ENCODE results near the gene HARS1. TPM values are rescaled to one million over a fixed set of nuclear protein-coding genes. Genes with fewer than 3 reads are reported as not detected.
"Not testable (repeated sequence)": the region's sequence is repeated elsewhere in the genome, so short reads cannot be mapped to it uniquely, and the experiment has no call there.

The HARS1 gene
- total and polyA plus RNA-seq, 4 experiments from 2014 or later, result 60.7 to 72.9 (median 67.1) TPM

DNA sequence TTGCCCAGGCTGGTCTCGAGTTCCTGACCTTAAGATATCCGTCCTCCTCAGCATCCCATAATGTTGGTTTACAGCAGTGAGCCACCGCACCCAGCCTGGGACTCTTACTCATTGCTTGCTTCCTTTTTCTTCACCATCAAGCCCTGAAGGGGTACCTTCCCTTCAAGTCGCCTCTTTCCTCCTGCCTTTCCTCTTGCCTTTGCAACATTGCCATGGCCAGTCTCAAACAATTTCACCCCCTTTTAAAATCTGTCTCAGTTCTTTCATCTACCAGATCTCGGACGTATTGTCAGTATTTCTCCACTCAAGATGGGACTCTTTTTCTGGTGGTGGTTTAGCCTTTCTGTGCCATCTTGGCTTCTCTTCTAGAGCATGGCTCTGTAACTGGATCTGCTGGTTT is 29.6 kb upstream of the HARS1 start:
- intact Hi-C loops (cut with micrococcal nuclease), result loop anchor here (1.0 to 2.0 kb wide), 3 partner anchors 347 to 476 kb away; no protein-coding TSS in a partner anchor
- not testable (repeated sequence) for H3K4me1 ChIP-seq (ENCODE audit: insufficient read depth, low read length); H3K27ac Mint-ChIP-seq; H3K4me3 ChIP-seq (ENCODE audit: low read length in 2 of 2); H3K36me3 Mint-ChIP-seq; H3K4me3 Mint-ChIP-seq; H3K9me3 ChIP-seq (ENCODE audit: control insufficient read depth in 1 of 2, low read length in 2 of 2); H3K27me3 ChIP-seq (ENCODE audit: insufficient read depth, low read length); H3K27me3 Mint-ChIP-seq; H3K27ac ChIP-seq (ENCODE audit: low read depth, low read length); H3K9me3 Mint-ChIP-seq; H3K36me3 ChIP-seq (ENCODE audit: insufficient read depth, low read length); DNase-seq; H3K4me1 Mint-ChIP-seq
- CTCF ChIA-PET (ENCODE audit: partially characterized antibody), result interaction anchor here (0.7 to 9.6 kb wide), 15 partner anchors 10 to 882 kb away, joined by 3 to 89 read pairs (median 5); partner anchors contain the start of genes IK, NDUFA2, SLC4A9 and SRA1
- POLR2A ChIA-PET (ENCODE audit: partially characterized antibody), result interaction anchor here (0.6 to 1.5 kb wide), 2 partner anchors 30 to 318 kb away, joined by 3 read pairs; partner anchors contain the start of genes HARS1 and HARS2

DNA sequence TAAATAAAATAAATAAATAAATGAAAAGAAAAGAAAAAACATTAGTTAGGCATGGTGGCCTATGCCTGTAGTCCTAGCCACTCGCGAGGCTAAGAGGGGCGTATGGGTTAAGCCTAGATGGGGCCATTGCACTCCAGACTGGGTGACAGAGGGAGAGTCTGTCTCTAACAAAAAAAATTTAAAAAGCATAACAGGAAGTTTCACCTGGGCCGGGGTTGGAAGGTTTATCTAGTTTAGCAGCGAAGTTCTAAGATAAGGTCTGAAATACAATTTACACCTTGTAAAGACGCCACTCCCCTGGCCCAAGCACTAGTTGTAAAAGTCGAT is 27.1 kb upstream of the HARS1 start:
- intact Hi-C loops (cut with micrococcal nuclease), result no loop called here
- Histone ChIP-seq H3K36me3 (ENCODE audit: insufficient read depth, low read length) (no peaks in the 10 kb centered on the region), H3K27ac (ENCODE audit: low read depth, low read length) (no peak overlapping the region), H3K27me3 (ENCODE audit: insufficient read depth, low read length) (no peaks in the 10 kb centered on the region), H3K4me3 (ENCODE audit: low read length in 2 of 2) (no peak overlapping the region), H3K4me1 (ENCODE audit: insufficient read depth, low read length) (no peaks in the 10 kb centered on the region), H3K9me3 (ENCODE audit: control insufficient read depth in 1 of 2, low read length in 2 of 2) (no peaks in the 10 kb centered on the region)
- H3K9me3 Mint-ChIP-seq, result no peaks in the 10 kb centered on the region
- H3K4me1 Mint-ChIP-seq, result peaks cover under 1 to 2% (median 1%) of the 10 kb centered on the region in 4 donors
- ChIA-PET POLR2A (ENCODE audit: partially characterized antibody) (interaction anchor here (1.7 kb wide), 1 partner anchor 171 kb away, joined by 3 read pairs; the partner anchor contains the start of gene EIF4EBP3), CTCF (ENCODE audit: partially characterized antibody) (interaction anchor here (0.6 to 9.6 kb wide), 10 partner anchors 8 to 368 kb away, joined by 3 to 89 read pairs (median 4); partner anchors contain the start of genes TMCO6 and WDR55)
- H3K36me3 Mint-ChIP-seq, result no peaks in the 10 kb centered on the region
- H3K4me3 Mint-ChIP-seq, result peak overlapping the region in 2 of 8 donors; percentile 5 to 63
- H3K27me3 Mint-ChIP-seq, result no peaks in the 10 kb centered on the region
- peak overlapping the region in 1 of 7 donors; percentile 46 for H3K27ac Mint-ChIP-seq
- no peak for DNase-seq

DNA sequence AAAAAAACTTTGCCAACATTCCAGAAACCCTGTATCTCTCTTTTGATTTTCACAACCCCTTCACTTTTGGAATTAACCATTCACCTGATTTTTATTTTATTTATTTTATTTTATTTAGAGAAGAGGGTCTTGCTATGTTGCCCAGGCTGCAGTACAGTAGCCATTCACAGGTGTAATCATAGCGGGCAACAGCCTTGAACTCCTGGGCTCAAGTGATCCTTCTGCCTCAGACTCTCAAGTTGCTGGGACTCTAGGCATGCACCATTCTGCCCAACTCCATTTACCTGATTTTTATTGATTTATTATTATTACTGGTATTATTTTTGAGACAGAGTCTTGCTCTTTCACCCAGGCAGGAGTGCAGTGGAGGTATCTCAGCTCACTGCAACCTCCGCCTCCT is 25.1 kb upstream of the HARS1 start:
- H3K27ac Mint-ChIP-seq; H3K4me3 ChIP-seq (ENCODE audit: low read length in 2 of 2); DNase-seq; H3K9me3 ChIP-seq (ENCODE audit: control insufficient read depth in 1 of 2, low read length in 2 of 2); H3K27me3 Mint-ChIP-seq; H3K4me1 ChIP-seq (ENCODE audit: insufficient read depth, low read length); H3K36me3 ChIP-seq (ENCODE audit: insufficient read depth, low read length); H3K36me3 Mint-ChIP-seq; intact Hi-C loops (cut with micrococcal nuclease); H3K27ac ChIP-seq (ENCODE audit: low read depth, low read length); H3K9me3 Mint-ChIP-seq; CTCF ChIA-PET (ENCODE audit: partially characterized antibody); POLR2A ChIA-PET (ENCODE audit: partially characterized antibody); H3K4me3 Mint-ChIP-seq; H3K27me3 ChIP-seq (ENCODE audit: insufficient read depth, low read length): not testable (repeated sequence)
- peaks cover 6 to 14% (median 11%) of the 10 kb centered on the region in 4 donors for H3K4me1 Mint-ChIP-seq

DNA sequence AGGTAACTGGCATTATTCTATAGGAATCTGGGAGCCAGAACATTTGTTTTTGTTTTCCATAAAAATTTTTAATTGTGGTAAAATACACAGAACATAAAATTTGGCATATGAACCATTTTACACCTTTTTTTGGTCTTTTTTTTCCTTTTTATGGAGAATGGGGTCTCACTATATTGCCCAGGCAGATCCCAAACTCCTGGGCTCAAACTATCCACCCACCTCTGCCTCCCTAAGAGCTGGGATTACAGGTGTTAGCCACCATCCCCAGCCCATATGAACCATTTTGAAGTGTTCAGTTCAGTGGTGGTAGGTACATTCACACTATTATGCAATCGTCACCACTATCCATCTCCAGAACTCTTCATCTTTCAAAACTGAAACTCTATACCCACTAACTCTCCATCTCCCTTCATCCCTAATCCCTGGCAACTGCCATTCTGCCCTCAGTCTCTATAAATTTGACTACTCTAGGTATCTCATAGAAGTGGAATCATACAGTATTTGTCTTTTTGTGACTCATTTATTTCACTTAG is 22.5 kb upstream of the HARS1 start:
- Histone ChIP-seq H3K9me3 (ENCODE audit: control insufficient read depth in 1 of 2, low read length in 2 of 2) (no peaks in the 10 kb centered on the region), H3K27me3 (ENCODE audit: insufficient read depth, low read length) (no peaks in the 10 kb centered on the region), H3K27ac (ENCODE audit: low read depth, low read length) (no peak overlapping the region), H3K4me3 (ENCODE audit: low read length in 2 of 2) (no peak overlapping the region), H3K36me3 (ENCODE audit: insufficient read depth, low read length) (no peaks in the 10 kb centered on the region), H3K4me1 (ENCODE audit: insufficient read depth, low read length) (peaks cover 19% of the 10 kb centered on the region)
- H3K27me3 Mint-ChIP-seq, result peaks cover 0 to 8% of the 10 kb centered on the region in 2 donors
- CTCF ChIA-PET (ENCODE audit: partially characterized antibody), result no interaction called here
- peak overlapping the region in 1 of 7 donors; percentile 45 for H3K27ac Mint-ChIP-seq
- no peak overlapping the region for H3K4me3 Mint-ChIP-seq
- H3K4me1 Mint-ChIP-seq, result peaks cover 14 to 32% (median 22%) of the 10 kb centered on the region in 4 donors
- POLR2A ChIA-PET (ENCODE audit: partially characterized antibody), result interaction anchor here (5.2 kb wide), 1 partner anchor 12 kb away, joined by 63 read pairs; the partner anchor contains the start of gene ZMAT2
- H3K36me3 Mint-ChIP-seq, result peaks cover 0 to 14% of the 10 kb centered on the region in 2 donors
- peaks cover 0 to 9% (median 3%) of the 10 kb centered on the region in 8 donors for H3K9me3 Mint-ChIP-seq
- no peak for DNase-seq
- intact Hi-C loops (cut with micrococcal nuclease), result no loop called here

DNA sequence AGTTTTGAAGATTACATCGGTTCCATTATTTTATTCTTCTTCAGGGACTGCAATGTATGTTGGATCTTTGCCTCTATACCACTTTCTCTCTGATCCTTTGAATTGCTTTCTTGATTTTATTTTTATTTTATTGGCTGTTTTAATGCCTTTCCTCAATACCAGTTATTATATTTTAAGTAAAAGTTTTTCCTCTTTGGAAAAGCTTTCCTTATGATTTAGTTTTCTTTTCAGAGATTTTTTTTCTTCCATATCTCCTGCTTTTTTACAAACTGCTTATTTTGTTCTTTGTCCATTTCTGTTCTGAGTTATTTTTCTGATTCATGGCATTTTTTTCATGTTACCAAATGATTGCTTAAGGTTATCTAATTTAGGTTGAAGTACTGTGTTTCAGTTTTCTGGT is 20.6 kb upstream of the HARS1 start:
- H3K4me1 ChIP-seq (ENCODE audit: insufficient read depth, low read length), result peaks cover 19% of the 10 kb centered on the region
- CTCF ChIA-PET (ENCODE audit: partially characterized antibody), result interaction anchor here (1.0 to 2.6 kb wide), 13 partner anchors 9 to 353 kb away, joined by 3 to 23 read pairs (median 5); partner anchors contain the start of genes CD14, EIF4EBP3, IK and NDUFA2
- intact Hi-C loops (cut with micrococcal nuclease), result loop anchor here (1.0 to 2.0 kb wide), 7 partner anchors 11 to 537 kb away; partner anchors contain the start of genes ANKHD1, CYSTM1, HARS1 and HARS2
- no peaks in the 10 kb centered on the region for H3K36me3 ChIP-seq (ENCODE audit: insufficient read depth, low read length)
- H3K27ac Mint-ChIP-seq, result peak overlapping the region; percentile 91 to 100 (median 98)
- H3K4me3 Mint-ChIP-seq, result peak overlapping the region; percentile 53 to 100 (median 96)
- H3K36me3 Mint-ChIP-seq, result peaks cover 7 to 22% of the 10 kb centered on the region in 2 donors
- H3K27me3 Mint-ChIP-seq, result peaks cover 0 to 8% of the 10 kb centered on the region in 2 donors
- H3K4me3 ChIP-seq (ENCODE audit: low read length in 2 of 2), result no peak overlapping the region
- H3K27me3 ChIP-seq (ENCODE audit: insufficient read depth, low read length), result no peaks in the 10 kb centered on the region
- POLR2A ChIA-PET (ENCODE audit: partially characterized antibody), result interaction anchor here (0.9 to 5.2 kb wide), 18 partner anchors 8 to 1418 kb away, joined by 3 to 68 read pairs (median 10); partner anchors contain the start of genes ANKHD1, APBB3, CD14 and EIF4EBP3
- peak overlapping the region; percentile 82 for H3K27ac ChIP-seq (ENCODE audit: low read depth, low read length)
- no peak for DNase-seq
- H3K9me3 ChIP-seq (ENCODE audit: control insufficient read depth in 1 of 2, low read length in 2 of 2), result no peaks in the 10 kb centered on the region
- peaks cover 14 to 32% (median 22%) of the 10 kb centered on the region in 4 donors for H3K4me1 Mint-ChIP-seq
- peaks cover 0 to 9% (median 3%) of the 10 kb centered on the region in 8 donors for H3K9me3 Mint-ChIP-seq

DNA sequence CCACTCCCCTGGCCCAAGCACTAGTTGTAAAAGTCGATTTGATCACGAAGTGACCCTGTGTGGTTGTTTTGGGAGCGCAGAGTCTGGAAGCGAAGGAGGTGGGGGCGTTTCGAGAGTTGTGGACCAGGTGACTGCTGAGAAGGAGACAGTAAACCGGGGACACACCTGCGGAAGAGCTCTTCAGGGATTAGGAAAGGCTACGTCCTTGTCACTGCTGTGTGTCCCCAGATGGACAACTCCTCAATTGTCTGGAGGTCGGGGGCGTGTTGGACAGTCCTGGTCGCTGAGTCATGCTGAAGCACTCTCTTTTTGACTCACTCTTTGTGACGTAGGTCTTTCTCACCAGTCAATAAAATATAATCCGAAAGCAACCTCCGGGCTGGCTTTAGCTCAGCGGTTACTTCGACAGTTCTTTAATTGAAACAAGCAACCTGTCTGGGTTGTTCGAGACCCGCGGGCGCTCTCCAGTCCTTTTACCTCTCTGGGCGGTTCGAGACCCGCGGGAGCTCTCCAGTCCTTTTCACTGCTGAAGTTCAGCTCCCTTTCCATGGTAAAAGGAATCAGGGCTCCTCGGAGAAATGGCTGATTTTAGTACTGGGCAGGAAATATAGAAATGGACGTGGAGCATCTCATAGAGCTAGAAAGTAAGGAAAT is 19.9 kb upstream of the HARS1 start:
- H3K27me3 ChIP-seq (ENCODE audit: insufficient read depth, low read length), result no peaks in the 10 kb centered on the region
- Mint-ChIP-seq H3K4me3 (peak overlapping the region; percentile 96 to 100 (median 99)), H3K27ac (peak overlapping the region; percentile 97 to 100 (median 99)), H3K4me1 (peaks cover 15 to 32% (median 23%) of the 10 kb centered on the region in 4 donors), H3K27me3 (peaks cover 0 to 8% of the 10 kb centered on the region in 2 donors), H3K9me3 (peaks cover 0 to 9% (median 3%) of the 10 kb centered on the region in 8 donors), H3K36me3 (peaks cover 13 to 28% of the 10 kb centered on the region in 2 donors)
- CTCF ChIA-PET (ENCODE audit: partially characterized antibody), result interaction anchor here (1.1 to 2.6 kb wide), 17 partner anchors 10 to 609 kb away, joined by 3 to 23 read pairs (median 4); partner anchors contain the start of genes CD14, EIF4EBP3, IK and NDUFA2
- POLR2A ChIA-PET (ENCODE audit: partially characterized antibody), result interaction anchor here (0.6 to 5.2 kb wide), 29 partner anchors 9 to 1417 kb away, joined by 3 to 68 read pairs (median 5); partner anchors contain the start of genes ANKHD1, APBB3, CD14 and EIF4EBP3
- intact Hi-C loops (cut with micrococcal nuclease), result loop anchor here (1.0 to 2.0 kb wide), 7 partner anchors 11 to 536 kb away; partner anchors contain the start of genes ANKHD1, CYSTM1, HARS1 and HARS2
- H3K4me3 ChIP-seq (ENCODE audit: low read length in 2 of 2), result peak overlapping the region; percentile 71 to 92
- H3K4me1 ChIP-seq (ENCODE audit: insufficient read depth, low read length), result peaks cover 19% of the 10 kb centered on the region
- DNase-seq, result peak; percentile 86 to 95 (median 93)
- peaks cover 7% of the 10 kb centered on the region for H3K36me3 ChIP-seq (ENCODE audit: insufficient read depth, low read length)
- H3K27ac ChIP-seq (ENCODE audit: low read depth, low read length), result peak overlapping the region; percentile 82
- H3K9me3 ChIP-seq (ENCODE audit: control insufficient read depth in 1 of 2, low read length in 2 of 2), result no peaks in the 10 kb centered on the region
